ENCODE measurements around the gene SLC31A1. TPM values are rescaled to one million over a fixed set of nuclear protein-coding genes. Genes with fewer than 3 reads are reported as not detected.

The SLC31A1 gene
- total RNA-seq, 4 donors from 2014 or later: 8.7 to 9.8 (median 9.4) TPM

DNA sequence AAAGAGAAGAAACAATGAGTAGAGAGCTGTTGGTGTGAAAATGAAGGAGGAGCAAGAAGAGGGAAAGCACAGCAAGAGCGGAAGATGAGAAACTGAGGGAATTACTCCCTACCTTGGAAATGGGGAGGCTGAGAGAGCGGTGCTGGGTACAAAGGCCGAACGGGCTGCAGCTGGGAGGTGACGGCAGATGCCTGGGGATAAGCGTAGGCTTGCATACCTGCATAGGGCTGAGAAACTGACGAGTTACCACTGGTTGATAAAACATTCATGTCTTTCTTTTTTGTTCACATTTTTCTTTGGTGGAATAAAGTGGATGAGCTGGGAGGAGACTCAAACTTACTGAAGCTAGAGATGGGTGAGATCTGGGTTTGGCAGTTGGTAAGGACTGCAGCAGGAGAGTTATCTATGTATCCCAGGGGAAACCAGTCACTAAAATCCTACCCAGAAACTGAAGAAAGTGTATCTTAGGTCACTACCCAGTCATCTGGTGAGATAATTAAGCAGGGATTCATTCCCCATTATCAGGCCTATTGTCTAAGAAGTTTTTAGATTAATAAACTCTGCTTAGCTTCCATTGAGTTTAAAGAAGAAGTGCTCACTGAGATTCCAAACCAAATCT is 35.1 kb upstream of the SLC31A1 start:
- TF ChIP-seq, protein P1, sequence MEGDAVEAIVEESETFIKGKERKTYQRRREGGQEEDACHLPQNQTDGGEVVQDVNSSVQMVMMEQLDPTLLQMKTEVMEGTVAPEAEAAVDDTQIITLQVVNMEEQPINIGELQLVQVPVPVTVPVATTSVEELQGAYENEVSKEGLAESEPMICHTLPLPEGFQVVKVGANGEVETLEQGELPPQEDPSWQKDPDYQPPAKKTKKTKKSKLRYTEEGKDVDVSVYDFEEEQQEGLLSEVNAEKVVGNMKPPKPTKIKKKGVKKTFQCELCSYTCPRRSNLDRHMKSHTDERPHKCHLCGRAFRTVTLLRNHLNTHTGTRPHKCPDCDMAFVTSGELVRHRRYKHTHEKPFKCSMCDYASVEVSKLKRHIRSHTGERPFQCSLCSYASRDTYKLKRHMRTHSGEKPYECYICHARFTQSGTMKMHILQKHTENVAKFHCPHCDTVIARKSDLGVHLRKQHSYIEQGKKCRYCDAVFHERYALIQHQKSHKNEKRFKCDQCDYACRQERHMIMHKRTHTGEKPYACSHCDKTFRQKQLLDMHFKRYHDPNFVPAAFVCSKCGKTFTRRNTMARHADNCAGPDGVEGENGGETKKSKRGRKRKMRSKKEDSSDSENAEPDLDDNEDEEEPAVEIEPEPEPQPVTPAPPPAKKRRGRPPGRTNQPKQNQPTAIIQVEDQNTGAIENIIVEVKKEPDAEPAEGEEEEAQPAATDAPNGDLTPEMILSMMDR (IDR thresholded peaks at IDR 0.05): no peak
- no peak for TF ChIP-seq EP300 (IDR thresholded peaks at IDR 0.05)
- TF ChIP-seq POLR2A (IDR thresholded peaks at IDR 0.05): no peak
- no peak for TF ChIP-seq POLR2AphosphoS5 (IDR thresholded peaks at IDR 0.05)
- H3K4me1 ChIP-seq: no peaks in the 10 kb centered on the region
- H3K27ac ChIP-seq: no peak overlapping the region
- H3K9me3 ChIP-seq: no peaks in the 10 kb centered on the region
- ATAC-seq: no peak
- H3K27me3 ChIP-seq: no peaks in the 10 kb centered on the region
- H3K36me3 ChIP-seq: peaks cover 14 to 97% of the 10 kb centered on the region in 2 donors
- WGBS, 2 donors (ENCODE audit: low coverage in 1 of 2): 93 to 94% methylated on average over 6 to 7 of the region's 7 CpGs
- no peak overlapping the region for H3K4me3 ChIP-seq

DNA sequence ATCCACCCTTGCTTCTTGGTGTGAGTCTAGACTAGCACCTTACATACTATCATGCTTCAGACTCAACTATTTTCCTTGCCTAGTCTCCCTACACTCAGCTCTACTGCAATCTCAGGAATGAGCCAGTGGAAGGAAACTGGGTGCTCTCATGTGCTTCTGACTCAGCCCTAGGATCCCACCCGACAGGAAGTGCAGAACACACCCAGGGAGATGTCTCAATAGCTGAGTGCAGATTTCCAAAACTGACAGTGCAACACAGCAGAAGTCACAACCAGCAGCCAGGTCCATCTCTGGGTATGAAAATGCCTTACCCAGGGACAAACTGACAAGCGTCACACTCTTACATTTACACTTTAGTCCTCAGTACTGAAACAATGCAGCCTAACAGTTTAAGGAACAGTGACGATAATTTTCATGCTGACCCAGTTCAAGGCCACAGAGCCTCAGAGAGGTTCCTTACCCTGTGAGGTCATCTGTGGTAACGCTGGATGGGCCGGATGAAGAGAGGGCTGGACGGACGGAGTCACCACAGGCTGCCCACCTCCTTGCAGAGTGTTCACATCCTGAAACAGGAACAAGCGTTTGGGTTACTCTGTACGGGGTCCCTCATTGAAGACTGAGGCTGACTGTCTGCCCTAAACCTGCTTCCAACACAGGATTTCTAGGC is 33.3 kb upstream of the SLC31A1 start:
- peaks cover 14 to 97% of the 10 kb centered on the region in 2 donors for H3K36me3 ChIP-seq
- 64 to 96% methylated on average over 5 to 8 of the region's 9 CpGs for WGBS, 2 donors (ENCODE audit: low coverage in 1 of 2)

DNA sequence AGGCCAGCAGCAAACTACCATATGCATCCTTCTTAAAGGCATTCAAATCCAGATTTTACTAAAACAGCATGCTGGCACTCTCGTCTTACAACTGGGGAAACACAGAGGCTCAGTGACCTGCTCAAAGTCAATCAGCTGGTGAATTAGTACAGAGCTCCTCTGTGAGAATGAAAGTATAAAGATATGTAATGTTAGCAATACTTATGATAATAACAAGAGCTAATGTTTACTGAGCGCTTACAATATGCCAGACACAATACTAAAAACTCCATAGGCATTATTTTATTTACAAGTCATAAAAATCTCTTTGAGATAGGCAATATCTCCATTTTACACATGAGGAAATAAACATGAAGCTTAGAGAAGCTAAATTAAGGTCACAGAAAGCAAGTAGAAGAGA is 28.9 kb upstream of the SLC31A1 start:
- Histone ChIP-seq H3K9me3 (no peaks in the 10 kb centered on the region), H3K4me1 (no peaks in the 10 kb centered on the region), H3K27me3 (no peaks in the 10 kb centered on the region), H3K36me3 (peaks cover 7 to 93% of the 10 kb centered on the region in 2 donors), H3K27ac (no peak overlapping the region), H3K4me3 (no peak overlapping the region)
- TF ChIP-seq POLR2AphosphoS5 (IDR thresholded peaks at IDR 0.05) (no peak), POLR2A (IDR thresholded peaks at IDR 0.05) (no peak), EP300 (IDR thresholded peaks at IDR 0.05) (no peak)
- TF ChIP-seq, protein P1 (IDR thresholded peaks at IDR 0.05): no peak
- no peak for ATAC-seq
- 84 to 100% methylated on average over 1 of the region's 2 CpGs for WGBS, 2 donors (ENCODE audit: low coverage in 1 of 2)

More for the DNA sequence above, 33.3 kb upstream of the SLC31A1 start:
- peak overlapping the region in 3 of 4 donors; percentile 35 to 55 (median 47) for H3K27ac ChIP-seq
- H3K9me3 ChIP-seq: no peaks in the 10 kb centered on the region
- peak overlapping the region in 1 of 2 donors; percentile 2 for H3K4me3 ChIP-seq
- peak; percentile 96 for ATAC-seq
- H3K27me3 ChIP-seq: no peaks in the 10 kb centered on the region
- H3K4me1 ChIP-seq: no peaks in the 10 kb centered on the region
- peak; percentile 29 to 30 for TF ChIP-seq POLR2A (IDR thresholded peaks at IDR 0.05)
- TF ChIP-seq EP300 (IDR thresholded peaks at IDR 0.05): no peak
- peak; percentile 48 for TF ChIP-seq POLR2AphosphoS5 (IDR thresholded peaks at IDR 0.05)
- TF ChIP-seq, protein P1 (IDR thresholded peaks at IDR 0.05): no peak

DNA sequence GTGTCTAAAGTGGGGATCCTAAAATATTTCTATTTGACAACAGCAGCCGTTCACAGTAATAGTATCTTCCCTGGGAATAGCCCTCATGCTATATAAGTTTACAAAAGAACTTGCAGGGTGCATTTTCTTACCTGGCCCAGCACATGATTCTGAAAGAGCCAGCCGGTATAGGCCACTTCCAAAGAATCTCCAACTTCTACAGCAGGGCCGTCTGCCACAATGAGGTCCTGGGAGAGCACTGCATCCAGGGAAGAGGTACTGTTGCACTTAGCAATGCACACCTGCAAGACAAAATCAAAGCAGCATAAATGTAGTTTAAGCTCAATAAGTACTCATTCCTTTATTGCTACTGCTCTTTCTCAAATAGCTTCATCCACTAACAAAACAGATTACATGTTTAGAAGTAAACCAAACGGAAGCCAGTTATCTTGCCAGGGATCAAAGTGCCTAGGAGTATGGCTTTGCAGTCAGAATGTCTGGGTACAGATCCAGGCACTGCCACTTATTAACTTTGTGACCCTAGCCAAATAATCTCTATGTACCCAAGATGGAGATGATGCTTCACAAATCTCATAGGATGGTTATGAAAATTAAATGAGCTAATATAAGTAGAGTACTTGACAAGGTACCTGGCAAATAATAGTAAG is 21.5 kb upstream of the SLC31A1 start:
- Histone ChIP-seq H3K27me3 (no peaks in the 10 kb centered on the region), H3K27ac (no peak overlapping the region), H3K36me3 (peaks cover 3 to 98% of the 10 kb centered on the region in 2 donors), H3K9me3 (no peaks in the 10 kb centered on the region), H3K4me1 (no peaks in the 10 kb centered on the region), H3K4me3 (no peak overlapping the region)
- TF ChIP-seq POLR2A (IDR thresholded peaks at IDR 0.05): no peak
- TF ChIP-seq POLR2AphosphoS5 (IDR thresholded peaks at IDR 0.05): no peak
- TF ChIP-seq, protein P1 (IDR thresholded peaks at IDR 0.05): no peak
- no peak for ATAC-seq
- 86 to 95% methylated on average over 4 of the region's 4 CpGs for WGBS, 2 donors (ENCODE audit: low coverage in 1 of 2)
